Liver (tissue), 3 donors: Measurements from ENCODE around the gene ARL6.

Source experiments
- CTCF ChIP-seq: fragments of 150-350 bp; IDR thresholded peaks from 2 replicates; pipeline ENCODE4 v1.5.1; 2017; ENCODE audit warnings: improper control_type of control experiment, low read depth, low read length; ENCODE audit not compliant: missing input control
- FOXA2 ChIP-seq: IDR thresholded peaks from 2 replicates; pipeline ENCODE4 v1.6.1; 2016; ENCODE audit warnings: antibody characterized with exemption
- GABPA ChIP-seq, 2 donors: IDR thresholded peaks in 1 of 2; conservative IDR thresholded peaks in 1 of 2; 2 replicates each; pipeline ENCODE4 v1.6.1; 2016; ENCODE audit warnings: antibody characterized with exemption in 2 of 2, mild to moderate bottlenecking in 1 of 2, moderate library complexity in 1 of 2
- MAX ChIP-seq: IDR thresholded peaks from 2 replicates; pipeline ENCODE4 v1.6.1; 2016; ENCODE audit warnings: antibody characterized with exemption
- REST ChIP-seq: IDR thresholded peaks from 2 replicates; pipeline ENCODE4 v1.6.1; 2016; ENCODE audit warnings: antibody characterized with exemption, mild to moderate bottlenecking
- RXRA ChIP-seq, 2 donors: IDR thresholded peaks; 2 replicates each; pipeline ENCODE4 v1.6.1; 2017 to 2018; ENCODE audit warnings: antibody characterized with exemption in 2 of 2, mild to moderate bottlenecking in 1 of 2
- donor health status: healthy.
- donor health status: healthy.

GRCh38 chr3:97830638-97831037, 66.1 kb downstream of the ARL6 start:
- TF ChIP-seq CTCF, result no peak
- no peak for TF ChIP-seq GABPA (IDR thresholded peaks at IDR 0.05 in 1 of 2, conservative IDR thresholded peaks at IDR 0.05 in 1 of 2)
- no peak for TF ChIP-seq REST
- TF ChIP-seq RXRA (IDR thresholded peaks at IDR 0.05), result no peak
- TF ChIP-seq MAX, result no peak
- TF ChIP-seq FOXA2, result no peak
